Measurements from ENCODE around the gene NUDT19. TPM values are rescaled to one million over a fixed set of nuclear protein-coding genes. Genes with fewer than 3 reads are reported as not detected.

The NUDT19 gene
- total and polyA plus RNA-seq, 12 donors: 6.8 to 34.9 (median 20.9) TPM

- DNase-seq: no peak
- Histone ChIP-seq H3K27me3 (no peaks in the 10 kb centered on the region), H3K36me3 (replicated peaks in 1 of 2) (no peaks in the 10 kb centered on the region), H3K27ac (no peak overlapping the region), H3K9me3 (replicated peaks in 1 of 3) (no peaks in the 10 kb centered on the region), H3K4me3 (no peak overlapping the region), H3K4me1 (replicated peaks in 1 of 2) (no peaks in the 10 kb centered on the region)
- TF ChIP-seq CTCF (IDR thresholded peaks at IDR 0.05) (no peak), POLR2A (IDR thresholded peaks at IDR 0.05) (no peak)
- intact Hi-C loops (cut with DNase I): no loop called here
- 82 to 92% (median 90%) methylated on average over 2 of the region's 2 CpGs for WGBS, 4 donors
These were observed 59.4 kb downstream of the NUDT19 start for GRCh38 chr19:32751066-32751465.

GRCh38 chr19:32757189-32757588 lies 65.6 kb downstream of the NUDT19 start:
- Histone ChIP-seq H3K27me3 (no peaks in the 10 kb centered on the region), H3K9me3 (replicated peaks in 1 of 3) (no peaks in the 10 kb centered on the region), H3K27ac (no peak overlapping the region), H3K4me3 (no peak overlapping the region), H3K4me1 (replicated peaks in 1 of 2) (no peaks in the 10 kb centered on the region), H3K36me3 (replicated peaks in 1 of 2) (no peaks in the 10 kb centered on the region)
- 71 to 84% (median 79%) methylated on average over 3 of the region's 3 CpGs for WGBS, 4 donors
- DNase-seq: no peak
- TF ChIP-seq CTCF (IDR thresholded peaks at IDR 0.05): no peak
- no peak for TF ChIP-seq POLR2A (IDR thresholded peaks at IDR 0.05)
- intact Hi-C loops (cut with DNase I): no loop called here

Small RNA genes within 50 kb of the gene (small RNA-seq; reads per million reads assigned to genes)
- gene RN7SL789P: 0 reads per million in 2 donors

Other genes with a start within 250 kb of the NUDT19 start
- gene PDCD5, start 110.6 kb upstream of the NUDT19 start, total RNA-seq: 100 to 1,000 TPM in 4 of 9 donors, 10 to 100 TPM in 5; 56.4 to 213 (median 99.0) TPM
- 100 to 1,000 TPM; 190 to 274 (median 208) TPM for gene PDCD5, start 110.6 kb upstream of the NUDT19 start, polyA plus RNA-seq
- 10 to 100 TPM; 13.2 to 25.3 (median 20.1) TPM for gene ANKRD27, start 16.6 kb upstream of the NUDT19 start, total RNA-seq
- 10 to 100 TPM in 2 of 3 donors, 1 to 10 TPM in 1; 7.2 to 15.7 (median 10.1) TPM for gene ANKRD27, start 16.6 kb upstream of the NUDT19 start, polyA plus RNA-seq
- 1 to 10 TPM in 4 of 9 donors, under 1 TPM in 5; 0.25 to 2.3 (median 0.84) TPM for gene RGS9BP, start 16.0 kb upstream of the NUDT19 start, total RNA-seq
- under 1 TPM; 0.10 to 0.37 (median 0.24) TPM for gene RGS9BP, start 16.0 kb upstream of the NUDT19 start, polyA plus RNA-seq
- gene TDRD12, start 27.9 kb downstream of the NUDT19 start, total RNA-seq: 1 to 10 TPM in 5 of 9 donors, under 1 TPM in 2, not detected in 2; 0.83 to 3.7 (median 1.2) TPM
- 1 to 10 TPM in 2 of 3 donors, under 1 TPM in 1; 0.08 to 1.1 (median 1.0) TPM for gene TDRD12, start 27.9 kb downstream of the NUDT19 start, polyA plus RNA-seq
- under 1 TPM in 4 of 9 donors, not detected in 5; 0.21 to 0.50 (median 0.39) TPM for gene SLC7A9, start 177.9 kb downstream of the NUDT19 start, total RNA-seq
- under 1 TPM; 0.11 to 0.51 (median 0.48) TPM for gene SLC7A9, start 177.9 kb downstream of the NUDT19 start, polyA plus RNA-seq